HCT116 (cell line): ENCODE data around the gene CCDC15. TPM values are rescaled to one million over a fixed set of nuclear protein-coding genes. Genes with fewer than 3 reads are reported as not detected.

Experiments
- ATAC-seq: fragments of 200-7000 bp; cut with Tn5 transposase; 2 replicates; pipeline ENCODE4 v1.9.1; 2020; ENCODE audit warnings: mild to moderate bottlenecking, moderate library complexity
- BruUV-seq: library from RNA; stranded (reverse); fragments of 400-500 nt; replicated peaks from 2 replicates; lab custom pipeline; 2021; lab: Mats Ljungman, UMichigan
- CTCF ChIA-PET: fragments of 300-600 bp; sonication (Branson Sonifier 250); formaldehyde crosslinking; loops from one replicate; lab custom pipeline; 2021; ENCODE audit warnings: antibody characterized with exemption; lab: Charles Lee
- POLR2A ChIA-PET: fragments of 300-600, 350-600 bp; sonication (Branson Sonifier 250); formaldehyde crosslinking; loops from one replicate; lab custom pipeline; 2021; ENCODE audit warnings: antibody characterized with exemption; lab: Charles Lee
- RAD21 ChIA-PET, 2 experiments: fragments of 300-600 bp; sonication (Branson Sonifier 250); formaldehyde crosslinking; loops; one replicate each; lab custom pipeline; 2023; ENCODE audit warnings: low total read pairs in 2 of 2; ENCODE audit not compliant: uncharacterized antibody in 2 of 2, unreplicated experiment in 2 of 2, low non-redundant PET in 1 of 2; lab: Charles Lee
- DNase-seq: peaks from one replicate; pipeline ENCODE4 v3.0.0-alpha.2; 2010; ENCODE audit warnings: low read depth, low spot score
- H2AFZ ChIP-seq: fragments of 200-600 bp; shearing (Covaris generic), sonication (generic); 2 replicates; pipeline ENCODE4 v1.6.1; 2017; ENCODE audit warnings: low read depth, mixed run types, mixed read lengths, antibody characterized with exemption, low read length; ENCODE audit not compliant: poor library complexity, severe bottlenecking
- H3K27ac ChIP-seq: 2 replicates; pipeline ENCODE4 v1.5.1; 2012; ENCODE audit warnings: low read depth, low read length
- H3K27me3 ChIP-seq: fragments of 200-600 bp; sonication (generic); 2 replicates; pipeline ENCODE4 v1.6.1; 2016; ENCODE audit warnings: mixed run types, low read length, mixed read lengths; ENCODE audit not compliant: insufficient read depth
- H3K36me3 ChIP-seq, 2 experiments: fragments of 200-500 bp in 1 of 2; fragments of 200-600 bp in 1 of 2; sonication (Bioruptor generic) in 1 of 2; sonication (generic) in 1 of 2; 2 replicates each; pipeline versions ENCODE4 v1.5.1 to v1.6.1; 2014 to 2016; ENCODE audit warnings: low read length in 2 of 2, inconsistent platforms in 1 of 2, mixed read lengths in 1 of 2, mixed run types in 1 of 2; ENCODE audit not compliant: insufficient read depth in 2 of 2, control insufficient read depth in 1 of 2
- H3K4me1 ChIP-seq, 2 experiments: fragments of 200-600 bp in 1 of 2; sonication (generic) in 1 of 2; 2 replicates each; pipeline versions ENCODE4 v1.5.1 to v1.6.1; 2012 to 2017; ENCODE audit warnings: low read length in 2 of 2, inconsistent platforms in 1 of 2, mild to moderate bottlenecking in 1 of 2, mixed read lengths in 1 of 2, mixed run types in 1 of 2, moderate library complexity in 1 of 2; ENCODE audit not compliant: insufficient read depth in 2 of 2, control insufficient read depth in 1 of 2
- H3K4me2 ChIP-seq: fragments of 200-600 bp; sonication (generic); 2 replicates; pipeline ENCODE4 v1.6.1; 2017; ENCODE audit warnings: mixed run types, low read length, mixed read lengths
- H3K4me3 ChIP-seq, 2 experiments: fragments of 200-600 bp in 1 of 2; sonication (generic) in 1 of 2; replicated peaks in 1 of 2; 2 replicates each; pipeline ENCODE4 v1.5.1; 2011 to 2016; ENCODE audit warnings: low read length in 2 of 2, control low read depth in 1 of 2, low read depth in 1 of 2, mild to moderate bottlenecking in 1 of 2, mixed read lengths in 1 of 2, mixed run types in 1 of 2
- H3K79me2 ChIP-seq: fragments of 200-600 bp; sonication (generic); 2 replicates; pipeline ENCODE4 v1.6.1; 2017; ENCODE audit warnings: mild to moderate bottlenecking, mixed run types, low read length, moderate library complexity, mixed read lengths; ENCODE audit not compliant: insufficient read depth
- H3K9ac ChIP-seq: fragments of 200-600 bp; sonication (generic); 2 replicates; pipeline ENCODE4 v1.6.1; 2016; ENCODE audit warnings: low read length, mixed read lengths
- H3K9me2 ChIP-seq: fragments of 200-600 bp; sonication (generic), shearing (Covaris generic); 2 replicates; pipeline ENCODE4 v1.6.1; 2017; ENCODE audit warnings: mixed run types, mild to moderate bottlenecking, moderate library complexity; ENCODE audit not compliant: insufficient read depth
- H3K9me3 ChIP-seq, 2 experiments: fragments of 200-500 bp in 1 of 2; fragments of 200-600 bp in 1 of 2; sonication (Bioruptor generic) in 1 of 2; sonication (generic) in 1 of 2; 2 replicates each; pipeline ENCODE4 v1.6.1; 2014 to 2017; ENCODE audit warnings: low read length in 2 of 2, mixed read lengths in 2 of 2, inconsistent platforms in 1 of 2, low read depth in 1 of 2, mild to moderate bottlenecking in 1 of 2, mixed run types in 1 of 2, moderate library complexity in 1 of 2; ENCODE audit not compliant: control insufficient read depth in 1 of 2, insufficient read depth in 1 of 2
- H4K20me1 ChIP-seq: fragments of 200-600 bp; sonication (generic), shearing (Covaris generic); 2 replicates; pipeline ENCODE4 v1.6.1; 2017; ENCODE audit warnings: mixed run types, mild to moderate bottlenecking, moderate library complexity; ENCODE audit not compliant: insufficient read depth
- CBX3 ChIP-seq: IDR thresholded peaks from 2 replicates; pipeline ENCODE4 v1.6.1; 2012; ENCODE audit warnings: low read depth
- EGR1 ChIP-seq: IDR thresholded peaks from 2 replicates; pipeline ENCODE4 v1.6.1; 2012; ENCODE audit warnings: low read depth
- EZH2phosphoT487 ChIP-seq: fragments of 200-600 bp; IDR thresholded peaks from 2 replicates; pipeline ENCODE4 v1.6.1; 2018; ENCODE audit warnings: antibody characterized with exemption, borderline replicate concordance
- YY1 ChIP-seq: IDR thresholded peaks from 2 replicates; pipeline ENCODE4 v1.6.1; 2011; ENCODE audit warnings: low read length, low read depth, moderate library complexity, mild to moderate bottlenecking; ENCODE audit not compliant: insufficient replicate concordance; ENCODE audit errors: extremely low read depth
- ZFX ChIP-seq: fragments of 450-650 bp; IDR thresholded peaks from 2 replicates; pipeline ENCODE4 v1.6.1; 2017
- ZNF274 ChIP-seq: fragments of 200-500 bp; sonication (Bioruptor generic); IDR thresholded peaks from 2 replicates; pipeline ENCODE4 v1.6.1; 2014; ENCODE audit warnings: mild to moderate bottlenecking, low read depth, low read length, inconsistent platforms
- intact Hi-C: fragments of 100-400 bp; cut with micrococcal nuclease; formaldehyde crosslinking; loops from 2 replicates; pipeline ENCODE4 v1.10.0; 2022
- total RNA-seq: library from RNA; stranded (reverse); gene quantifications from one replicate; pipeline ENCODE4 v1.2.1, GENCODE V29; 2021; ENCODE audit not compliant: unreplicated experiment
- TF ChIP-seq, protein P1 (sequence below): IDR thresholded peaks from 2 replicates; pipeline ENCODE4 v1.6.1; 2011; ENCODE audit warnings: mild to moderate bottlenecking, low read length, moderate library complexity; ENCODE audit not compliant: insufficient replicate concordance; ENCODE audit errors: extremely low read depth
- TF ChIP-seq, protein P2 (sequence below), 3 experiments: fragments of 200-600 bp in 1 of 3; sonication (generic) in 1 of 3; IDR thresholded peaks in 2 of 3; conservative IDR thresholded peaks in 1 of 3; 2 replicates each; pipeline ENCODE4 v1.5.1; 2012 to 2017; ENCODE audit warnings: low read depth in 2 of 3, low read length in 2 of 3, antibody characterized with exemption in 1 of 3, borderline replicate concordance in 1 of 3, control low read depth in 1 of 3, mild to moderate bottlenecking in 1 of 3, mixed read lengths in 1 of 3, mixed run types in 1 of 3, moderate library complexity in 1 of 3; ENCODE audit not compliant: insufficient read depth in 1 of 3

CCDC15 gene
- total RNA-seq, 1 experiment from 2014 or later: 2.4 TPM

DNA sequence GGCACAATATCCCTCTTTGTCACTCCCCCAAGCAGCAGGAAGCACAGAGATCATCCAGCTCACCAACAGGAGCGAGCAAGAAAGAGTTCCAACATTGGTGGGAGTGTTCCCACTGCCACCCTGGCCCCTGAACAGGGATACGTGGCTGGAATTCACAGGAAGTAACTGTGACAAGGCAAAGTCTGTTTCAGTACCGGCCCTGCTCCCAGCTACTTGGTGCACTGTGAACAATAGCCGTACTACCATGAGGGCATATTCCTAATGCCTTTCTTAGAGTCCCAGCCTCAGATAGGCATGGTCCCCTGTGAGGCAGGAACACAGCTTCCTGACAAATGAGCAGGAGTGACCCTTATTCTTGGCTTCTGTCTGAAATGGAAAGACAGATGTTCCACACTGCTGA, 107.3 kb downstream of the CCDC15 start:
- H3K4me2 ChIP-seq: no peak overlapping the region
- ChIA-PET RAD21 (no interaction called here), POLR2A (no interaction called here), CTCF (no interaction called here)
- no peaks in the 10 kb centered on the region for H3K9me2 ChIP-seq
- no peaks in the 10 kb centered on the region for H3K36me3 ChIP-seq
- no peak overlapping the region for H3K27ac ChIP-seq
- ATAC-seq: no peak
- intact Hi-C loops: no loop called here
- H3K4me1 ChIP-seq: peaks cover 0 to 25% of the 10 kb centered on the region in 2 experiments; a peak in 2 of 4 replicates
- no peak overlapping the region for H2AFZ ChIP-seq
- H4K20me1 ChIP-seq: no peaks in the 10 kb centered on the region
- BruUV-seq: no TSS peak
- DNase-seq: no peak
- no peak overlapping the region for H3K9ac ChIP-seq
- TF ChIP-seq, protein P1, sequence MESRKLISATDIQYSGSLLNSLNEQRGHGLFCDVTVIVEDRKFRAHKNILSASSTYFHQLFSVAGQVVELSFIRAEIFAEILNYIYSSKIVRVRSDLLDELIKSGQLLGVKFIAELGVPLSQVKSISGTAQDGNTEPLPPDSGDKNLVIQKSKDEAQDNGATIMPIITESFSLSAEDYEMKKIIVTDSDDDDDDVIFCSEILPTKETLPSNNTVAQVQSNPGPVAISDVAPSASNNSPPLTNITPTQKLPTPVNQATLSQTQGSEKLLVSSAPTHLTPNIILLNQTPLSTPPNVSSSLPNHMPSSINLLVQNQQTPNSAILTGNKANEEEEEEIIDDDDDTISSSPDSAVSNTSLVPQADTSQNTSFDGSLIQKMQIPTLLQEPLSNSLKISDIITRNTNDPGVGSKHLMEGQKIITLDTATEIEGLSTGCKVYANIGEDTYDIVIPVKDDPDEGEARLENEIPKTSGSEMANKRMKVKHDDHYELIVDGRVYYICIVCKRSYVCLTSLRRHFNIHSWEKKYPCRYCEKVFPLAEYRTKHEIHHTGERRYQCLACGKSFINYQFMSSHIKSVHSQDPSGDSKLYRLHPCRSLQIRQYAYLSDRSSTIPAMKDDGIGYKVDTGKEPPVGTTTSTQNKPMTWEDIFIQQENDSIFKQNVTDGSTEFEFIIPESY: no peak
- TF ChIP-seq ZNF274 (no peak), YY1 (no peak), ZFX (no peak), EGR1 (no peak), EZH2phosphoT487 (no peak), CBX3 (no peak)
- TF ChIP-seq, protein P2, sequence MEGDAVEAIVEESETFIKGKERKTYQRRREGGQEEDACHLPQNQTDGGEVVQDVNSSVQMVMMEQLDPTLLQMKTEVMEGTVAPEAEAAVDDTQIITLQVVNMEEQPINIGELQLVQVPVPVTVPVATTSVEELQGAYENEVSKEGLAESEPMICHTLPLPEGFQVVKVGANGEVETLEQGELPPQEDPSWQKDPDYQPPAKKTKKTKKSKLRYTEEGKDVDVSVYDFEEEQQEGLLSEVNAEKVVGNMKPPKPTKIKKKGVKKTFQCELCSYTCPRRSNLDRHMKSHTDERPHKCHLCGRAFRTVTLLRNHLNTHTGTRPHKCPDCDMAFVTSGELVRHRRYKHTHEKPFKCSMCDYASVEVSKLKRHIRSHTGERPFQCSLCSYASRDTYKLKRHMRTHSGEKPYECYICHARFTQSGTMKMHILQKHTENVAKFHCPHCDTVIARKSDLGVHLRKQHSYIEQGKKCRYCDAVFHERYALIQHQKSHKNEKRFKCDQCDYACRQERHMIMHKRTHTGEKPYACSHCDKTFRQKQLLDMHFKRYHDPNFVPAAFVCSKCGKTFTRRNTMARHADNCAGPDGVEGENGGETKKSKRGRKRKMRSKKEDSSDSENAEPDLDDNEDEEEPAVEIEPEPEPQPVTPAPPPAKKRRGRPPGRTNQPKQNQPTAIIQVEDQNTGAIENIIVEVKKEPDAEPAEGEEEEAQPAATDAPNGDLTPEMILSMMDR (IDR thresholded peaks at IDR 0.05 in 2 of 3, conservative IDR thresholded peaks at IDR 0.05 in 1 of 3; ENCODE audit: borderline replicate concordance in 1 of 3, insufficient read depth in 1 of 3, low read depth in 2 of 3, low read length in 2 of 3): no peak
- no peaks in the 10 kb centered on the region for H3K9me3 ChIP-seq
- no peaks in the 10 kb centered on the region for H3K79me2 ChIP-seq
- no peaks in the 10 kb centered on the region for H3K27me3 ChIP-seq
- no peak overlapping the region for H3K4me3 ChIP-seq
